Activated B cell treated with CpG ODN at 0.5 μM for 24 hours (primary cell): ENCODE data around the gene OR2W3. TPM values are rescaled to one million over a fixed set of nuclear protein-coding genes. Genes with fewer than 3 reads are reported as not detected.

Experiments used
- ATAC-seq: fragments of 200-7000 bp; cut with Tn5 transposase; one replicate; pipeline ENCODE4 v1.10.0; 2021; ENCODE audit warnings: low read depth, mild to moderate bottlenecking, moderate library complexity
- CTCF ChIA-PET: fragments of 350-600 bp; sonication (Branson Sonifier 250); formaldehyde crosslinking; loops from one replicate; lab custom pipeline; 2021; ENCODE audit warnings: antibody characterized with exemption; lab: Charles Lee
- POLR2A ChIA-PET: fragments of 350-600 bp; sonication (Branson Sonifier 250); formaldehyde crosslinking; loops from one replicate; lab custom pipeline; 2021; ENCODE audit warnings: antibody characterized with exemption; lab: Charles Lee
- DNase-seq: peaks from one replicate; pipeline ENCODE4 v3.0.0; 2022
- H3K27ac Mint-ChIP-seq: one replicate; pipeline ENCODE4 v1.8.0; 2020; ENCODE audit warnings: mixed read lengths
- H3K27me3 Mint-ChIP-seq: one replicate; pipeline ENCODE4 v1.8.0; 2021; ENCODE audit warnings: mixed read lengths
- H3K36me3 Mint-ChIP-seq: one replicate; pipeline ENCODE4 v1.8.0; 2021; ENCODE audit warnings: low read depth, mixed read lengths
- H3K4me1 Mint-ChIP-seq: one replicate; pipeline ENCODE4 v1.8.0; 2021; ENCODE audit warnings: mixed read lengths
- H3K4me3 Mint-ChIP-seq: one replicate; pipeline ENCODE4 v1.8.0; 2020; ENCODE audit warnings: mild to moderate bottlenecking, mixed read lengths
- H3K9me3 Mint-ChIP-seq: one replicate; pipeline ENCODE4 v1.8.0; 2020; ENCODE audit warnings: mixed read lengths
- CTCF ChIP-seq: fragments of 200-600 bp; IDR thresholded peaks from one replicate; pipeline ENCODE4 v1.8.0; 2022; ENCODE audit warnings: antibody characterized with exemption, mild to moderate bottlenecking
- intact Hi-C: fragments of 100-400 bp; cut with micrococcal nuclease; formaldehyde crosslinking; loops from one replicate; pipeline ENCODE4 v1.15.1; 2024
- total RNA-seq: library from RNA; stranded (reverse); gene quantifications from 2 replicates; pipeline ENCODE4 v1.2.3, GENCODE V29; 2022

Gene OR2W3
- total RNA-seq, 1 donor from 2014 or later: 0.24 TPM

GRCh38 chr1:247914941-247915662 is 19.7 kb downstream of the OR2W3 start:
- H3K27ac Mint-ChIP-seq: no peak overlapping the region
- H3K27me3 Mint-ChIP-seq: peaks cover 2% of the 10 kb centered on the region
- ChIA-PET POLR2A (no interaction called here), CTCF (no interaction called here)
- H3K4me1 Mint-ChIP-seq: no peaks in the 10 kb centered on the region
- ATAC-seq: no peak
- intact Hi-C loops: no loop called here
- no peak overlapping the region for H3K4me3 Mint-ChIP-seq
- TF ChIP-seq CTCF: no peak
- H3K36me3 Mint-ChIP-seq: no peaks in the 10 kb centered on the region
- no peak for DNase-seq
- no peaks in the 10 kb centered on the region for H3K9me3 Mint-ChIP-seq

GRCh38 chr1:247919952-247920351 is 24.6 kb downstream of the OR2W3 start, which contains the start of gene OR2T8:
Gene OR2T8 (plus strand): TSS chr1:247920252. CDS start chr1:247921018, 766 bp downstream.
- H3K27me3 Mint-ChIP-seq: peaks cover 2% of the 10 kb centered on the region
- H3K4me1 Mint-ChIP-seq: no peaks in the 10 kb centered on the region
- no peak within 1 kb of the TSS for H3K4me3 Mint-ChIP-seq
- H3K9me3 Mint-ChIP-seq: no peaks in the 10 kb centered on the region
- no peak for TF ChIP-seq CTCF
- DNase-seq (no peak), ATAC-seq (no peak)
- no peaks in the 10 kb centered on the region for H3K36me3 Mint-ChIP-seq
- CTCF ChIA-PET: no interaction called here
- POLR2A ChIA-PET: no interaction called here
- no peak within 1 kb of the TSS for H3K27ac Mint-ChIP-seq
- intact Hi-C loops: no loop called here

GRCh38 chr1:247923941-247924340 is 28.6 kb downstream of the OR2W3 start:
- no peaks in the 10 kb centered on the region for H3K27me3 Mint-ChIP-seq
- H3K9me3 Mint-ChIP-seq: no peaks in the 10 kb centered on the region
- intact Hi-C loops: no loop called here
- no peaks in the 10 kb centered on the region for H3K36me3 Mint-ChIP-seq
- no peak overlapping the region for H3K4me3 Mint-ChIP-seq
- POLR2A ChIA-PET: no interaction called here
- H3K27ac Mint-ChIP-seq: no peak overlapping the region
- H3K4me1 Mint-ChIP-seq: no peaks in the 10 kb centered on the region
- DNase-seq (no peak), ATAC-seq (no peak)
- TF ChIP-seq CTCF: no peak
- CTCF ChIA-PET: no interaction called here

- H3K27me3 Mint-ChIP-seq: no peaks in the 10 kb centered on the region
- no peak within 1 kb of the TSS for H3K27ac Mint-ChIP-seq
- H3K4me1 Mint-ChIP-seq: no peaks in the 10 kb centered on the region
- no peak within 1 kb of the TSS for H3K4me3 Mint-ChIP-seq
- intact Hi-C loops: no loop called here
- no peaks in the 10 kb centered on the region for H3K36me3 Mint-ChIP-seq
- DNase-seq (no peak), ATAC-seq (no peak)
- no peak for TF ChIP-seq CTCF
- CTCF ChIA-PET: no interaction called here
- POLR2A ChIA-PET: no interaction called here
- no peaks in the 10 kb centered on the region for H3K9me3 Mint-ChIP-seq
Measured at GRCh38 chr1:247924868-247925267, 29.5 kb downstream of the OR2W3 start, which contains the start of gene OR2AJ1. Gene OR2AJ1 (plus strand): TSS chr1:247924889. CDS start chr1:247933769, 8,880 bp downstream.

- ATAC-seq: no peak
- H3K4me3 Mint-ChIP-seq: no peak overlapping the region
- no peaks in the 10 kb centered on the region for H3K27me3 Mint-ChIP-seq
- no peak for DNase-seq
- no peak overlapping the region for H3K27ac Mint-ChIP-seq
- POLR2A ChIA-PET: no interaction called here
- peaks cover 9% of the 10 kb centered on the region for H3K9me3 Mint-ChIP-seq
- no peak for TF ChIP-seq CTCF
- CTCF ChIA-PET: no interaction called here
- intact Hi-C loops: loop anchor here (10.0 kb wide), 2 partner anchors 539 to 681 kb away; no protein-coding TSS in a partner anchor
- H3K4me1 Mint-ChIP-seq: no peaks in the 10 kb centered on the region
- H3K36me3 Mint-ChIP-seq: no peaks in the 10 kb centered on the region
Measured at GRCh38 chr1:247933989-247934388, 38.6 kb downstream of the OR2W3 start.
